Immature natural killer cell (primary cell): ENCODE data around the gene CHST8. TPM values are rescaled to one million over a fixed set of nuclear protein-coding genes. Genes with fewer than 3 reads are reported as not detected.

Experiments used
- DNase-seq, 3 donors: peaks; one replicate each; pipeline ENCODE4 v3.0.0; 2022; ENCODE audit warnings: mixed read lengths in 1 of 3
- H3K27ac Mint-ChIP-seq, 6 donors: one replicate each; pipeline ENCODE4 v1.8.0; 2020; ENCODE audit warnings: mixed read lengths in 6 of 6, mild to moderate bottlenecking in 5 of 6, inconsistent platforms in 4 of 6, moderate library complexity in 3 of 6
- H3K27me3 Mint-ChIP-seq, 3 donors: one replicate each; pipeline ENCODE4 v1.8.0; 2020 to 2021; ENCODE audit warnings: low read depth in 3 of 3, mild to moderate bottlenecking in 3 of 3, mixed read lengths in 3 of 3, moderate library complexity in 3 of 3, inconsistent platforms in 1 of 3
- H3K36me3 Mint-ChIP-seq, 3 donors: one replicate each; pipeline ENCODE4 v1.8.0; 2020; ENCODE audit warnings: mixed read lengths in 3 of 3, inconsistent platforms in 2 of 3, mild to moderate bottlenecking in 2 of 3
- H3K4me1 Mint-ChIP-seq, 2 donors: one replicate each; pipeline ENCODE4 v1.8.0; 2020; ENCODE audit warnings: inconsistent platforms in 2 of 2, mild to moderate bottlenecking in 2 of 2, mixed read lengths in 2 of 2, moderate library complexity in 1 of 2
- H3K4me3 Mint-ChIP-seq, 5 donors: one replicate each; pipeline ENCODE4 v1.8.0; 2020; ENCODE audit warnings: mild to moderate bottlenecking in 5 of 5, mixed read lengths in 5 of 5, inconsistent platforms in 3 of 5, moderate library complexity in 3 of 5
- H3K9me3 Mint-ChIP-seq, 6 donors: one replicate each; pipeline ENCODE4 v1.8.0; 2020; ENCODE audit warnings: mild to moderate bottlenecking in 6 of 6, mixed read lengths in 6 of 6, inconsistent platforms in 4 of 6, moderate library complexity in 3 of 6
- polyA plus RNA-seq, 3 donors: library from polyadenylated mRNA; unstranded; fragments of 300-500 nt; fragmentation: Illumina TruSeq; gene quantifications; one replicate each; pipeline ENCODE4 v1.2.3, GENCODE V29; 2021

The CHST8 gene
- polyA plus RNA-seq, 3 donors from 2014 or later: not detected

GRCh38 chr19:33677745-33678426 is 56.1 kb downstream of the CHST8 start:
- Mint-ChIP-seq H3K9me3 (no peaks in the 10 kb centered on the region), H3K27me3 (peaks cover 0 to 8% (median 2%) of the 10 kb centered on the region in 3 donors), H3K27ac (no peak overlapping the region), H3K4me1 (no peaks in the 10 kb centered on the region), H3K4me3 (no peak overlapping the region), H3K36me3 (no peaks in the 10 kb centered on the region)
- DNase-seq: no peak

GRCh38 chr19:33678796-33679585 is 57.2 kb downstream of the CHST8 start:
- Mint-ChIP-seq H3K27ac (no peak overlapping the region), H3K27me3 (peaks cover 1 to 14% (median 2%) of the 10 kb centered on the region in 3 donors), H3K9me3 (no peaks in the 10 kb centered on the region), H3K4me3 (no peak overlapping the region), H3K36me3 (no peaks in the 10 kb centered on the region), H3K4me1 (no peaks in the 10 kb centered on the region)
- DNase-seq: no peak

DNA sequence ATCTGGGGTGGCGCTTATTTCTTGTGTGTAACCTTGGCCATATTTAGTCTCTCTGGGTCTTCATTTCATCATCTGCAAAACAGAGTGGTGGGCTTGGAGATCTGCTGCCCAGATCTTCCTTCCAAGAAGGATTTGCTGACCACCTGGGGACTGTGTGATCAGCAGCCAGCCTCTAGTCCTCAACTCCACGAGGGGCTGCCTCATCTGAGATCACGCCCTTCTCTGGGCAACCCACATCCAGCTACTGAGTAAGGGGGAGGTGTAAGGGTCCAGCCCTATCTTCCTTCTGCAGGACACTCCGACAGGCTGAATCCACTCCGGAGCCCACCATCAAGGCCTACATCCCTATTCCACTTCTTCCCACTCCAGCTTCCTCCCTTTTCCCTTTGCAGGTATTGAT is 57.9 kb downstream of the CHST8 start:
- no peaks in the 10 kb centered on the region for H3K9me3 Mint-ChIP-seq

DNA sequence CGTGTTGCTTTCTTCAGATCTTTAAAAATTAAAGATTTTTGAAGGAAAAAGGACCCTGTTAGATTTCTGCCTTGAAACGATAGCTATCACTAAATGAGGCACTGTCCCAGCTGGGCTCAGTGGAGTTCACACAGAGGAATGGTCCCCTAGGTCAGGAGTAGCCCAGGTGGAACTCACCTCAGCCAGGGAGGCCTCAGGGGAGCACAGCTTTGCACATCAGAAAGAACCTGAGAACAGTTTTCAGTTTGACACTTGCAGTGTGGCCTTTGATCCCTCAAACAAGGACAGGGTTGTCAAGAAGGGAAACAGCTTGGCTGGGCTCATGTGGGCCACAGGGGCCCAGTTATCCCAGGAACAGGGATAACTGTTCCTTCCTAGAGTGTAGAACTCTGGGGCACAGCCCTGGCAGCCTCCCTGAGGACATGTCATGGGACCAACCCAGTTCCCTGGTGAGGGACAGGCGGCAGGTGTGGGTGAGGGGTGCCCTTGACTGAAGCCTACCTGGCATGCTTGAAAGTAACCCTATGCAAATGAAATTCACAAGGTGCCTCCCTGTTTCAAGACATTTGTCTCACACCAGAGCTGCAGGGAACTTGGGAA is 59.4 kb downstream of the CHST8 start:
- Mint-ChIP-seq H3K4me3 (no peak overlapping the region), H3K4me1 (no peaks in the 10 kb centered on the region), H3K27me3 (peaks cover 1 to 13% (median 2%) of the 10 kb centered on the region in 3 donors), H3K27ac (no peak overlapping the region), H3K9me3 (no peaks in the 10 kb centered on the region), H3K36me3 (no peaks in the 10 kb centered on the region)
- no peak for DNase-seq

More for the DNA sequence above, 57.9 kb downstream of the CHST8 start:
- H3K36me3 Mint-ChIP-seq: no peaks in the 10 kb centered on the region
- peaks cover 1 to 14% (median 2%) of the 10 kb centered on the region in 3 donors for H3K27me3 Mint-ChIP-seq
- no peak for DNase-seq
- H3K27ac Mint-ChIP-seq: no peak overlapping the region
- no peaks in the 10 kb centered on the region for H3K4me1 Mint-ChIP-seq
- no peak overlapping the region for H3K4me3 Mint-ChIP-seq

GRCh38 chr19:33683881-33684537 is 62.3 kb downstream of the CHST8 start:
- no peaks in the 10 kb centered on the region for H3K9me3 Mint-ChIP-seq
- no peak for DNase-seq
- no peak overlapping the region for H3K27ac Mint-ChIP-seq
- H3K36me3 Mint-ChIP-seq: no peaks in the 10 kb centered on the region
- no peak overlapping the region for H3K4me3 Mint-ChIP-seq
- H3K27me3 Mint-ChIP-seq: peaks cover 1 to 13% (median 2%) of the 10 kb centered on the region in 3 donors
- no peaks in the 10 kb centered on the region for H3K4me1 Mint-ChIP-seq

- H3K9me3 Mint-ChIP-seq: no peaks in the 10 kb centered on the region
- no peak overlapping the region for H3K27ac Mint-ChIP-seq
- H3K36me3 Mint-ChIP-seq: no peaks in the 10 kb centered on the region
- peaks cover 1 to 13% (median 2%) of the 10 kb centered on the region in 3 donors for H3K27me3 Mint-ChIP-seq
- no peaks in the 10 kb centered on the region for H3K4me1 Mint-ChIP-seq
- no peak for DNase-seq
- no peak overlapping the region for H3K4me3 Mint-ChIP-seq
Measured at GRCh38 chr19:33684538-33685232, 62.9 kb downstream of the CHST8 start.

DNA sequence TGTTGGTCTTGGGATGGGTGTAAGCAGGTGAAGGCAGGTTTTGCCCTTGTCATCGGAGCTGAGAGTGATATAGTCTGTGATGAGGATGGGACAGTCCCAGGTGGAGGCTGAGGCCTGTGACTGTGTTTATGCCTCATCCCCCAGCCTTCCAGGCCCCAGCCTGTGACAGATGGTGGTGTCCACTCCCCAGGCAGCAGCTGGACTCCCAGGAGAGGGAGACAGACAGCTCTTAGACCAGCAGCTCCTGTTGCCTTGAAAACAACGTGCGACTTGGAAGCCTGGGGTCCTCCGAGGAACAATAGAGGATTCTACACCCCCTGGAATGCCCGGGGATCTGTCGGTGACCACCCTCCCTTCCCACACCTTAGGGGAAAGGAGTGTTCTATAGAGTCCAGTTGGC is 63.8 kb downstream of the CHST8 start:
- H3K27ac Mint-ChIP-seq: no peak overlapping the region
- no peak for DNase-seq
- peaks cover 1 to 13% (median 2%) of the 10 kb centered on the region in 3 donors for H3K27me3 Mint-ChIP-seq
- no peaks in the 10 kb centered on the region for H3K9me3 Mint-ChIP-seq
- H3K4me3 Mint-ChIP-seq: no peak overlapping the region
- no peaks in the 10 kb centered on the region for H3K36me3 Mint-ChIP-seq
- no peaks in the 10 kb centered on the region for H3K4me1 Mint-ChIP-seq

GRCh38 chr19:33686262-33686661 is 64.5 kb downstream of the CHST8 start:
- Mint-ChIP-seq H3K9me3 (no peaks in the 10 kb centered on the region), H3K4me1 (no peaks in the 10 kb centered on the region), H3K27me3 (peaks cover 1 to 13% (median 2%) of the 10 kb centered on the region in 3 donors), H3K27ac (no peak overlapping the region), H3K4me3 (no peak overlapping the region), H3K36me3 (no peaks in the 10 kb centered on the region)
- DNase-seq: no peak

GRCh38 chr19:33686687-33687480 is 65.1 kb downstream of the CHST8 start:
- Mint-ChIP-seq H3K9me3 (no peaks in the 10 kb centered on the region), H3K4me3 (no peak overlapping the region), H3K27me3 (peaks cover 0 to 13% (median 1%) of the 10 kb centered on the region in 3 donors), H3K4me1 (no peaks in the 10 kb centered on the region), H3K36me3 (no peaks in the 10 kb centered on the region), H3K27ac (no peak overlapping the region)
- DNase-seq: no peak

- peaks cover 0 to 8% (median 1%) of the 10 kb centered on the region in 3 donors for H3K27me3 Mint-ChIP-seq
Measured at GRCh38 chr19:33687481-33688170, 65.9 kb downstream of the CHST8 start.

DNA sequence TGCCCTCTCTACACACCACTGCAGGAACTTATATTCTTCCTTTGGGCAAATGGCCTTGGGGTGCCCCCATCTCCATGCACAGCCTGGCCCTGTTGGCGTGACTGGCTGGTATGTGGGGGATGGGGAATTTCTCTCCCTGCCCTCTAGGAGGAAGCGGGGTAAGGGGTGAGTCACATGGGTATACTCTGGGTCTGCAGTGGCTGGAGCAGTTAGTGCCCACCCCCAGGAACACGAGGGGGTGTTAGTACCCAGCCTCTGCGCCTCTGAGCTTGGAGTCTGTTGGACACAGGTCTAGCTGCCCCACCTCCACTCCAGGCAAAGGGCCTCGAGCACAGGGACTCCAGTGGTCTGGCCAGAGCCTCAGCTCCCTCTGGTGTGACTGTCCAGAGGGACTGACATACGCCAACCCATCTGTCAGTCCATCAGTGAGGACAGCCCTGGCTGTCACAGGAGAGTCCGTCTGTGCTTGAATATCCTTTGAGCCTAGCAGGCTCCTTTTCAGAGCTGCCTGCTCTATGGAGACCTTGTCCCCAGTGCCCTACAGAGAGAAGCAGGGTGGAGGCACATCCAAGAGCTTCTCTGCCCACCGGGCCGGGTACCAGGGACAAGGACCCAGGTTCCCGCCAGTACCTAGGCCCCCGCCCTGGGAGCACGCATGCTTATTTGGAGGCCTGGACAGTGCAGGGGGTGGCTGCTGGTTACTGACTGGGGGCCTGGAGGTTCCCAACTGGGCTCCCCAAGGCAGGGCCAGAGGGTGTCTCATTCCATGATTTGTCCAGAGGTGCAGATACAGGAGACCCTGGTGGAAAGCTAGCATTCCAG is 66.6 kb downstream of the CHST8 start:
- H3K4me1 Mint-ChIP-seq: no peaks in the 10 kb centered on the region
- H3K9me3 Mint-ChIP-seq: no peaks in the 10 kb centered on the region
- DNase-seq: no peak
- H3K27me3 Mint-ChIP-seq: peaks cover 0 to 3% (median 1%) of the 10 kb centered on the region in 3 donors
- H3K4me3 Mint-ChIP-seq: no peak overlapping the region
- H3K36me3 Mint-ChIP-seq: no peaks in the 10 kb centered on the region
- H3K27ac Mint-ChIP-seq: no peak overlapping the region

More at GRCh38 chr19:33687481-33688170, 65.9 kb downstream of the CHST8 start:
- no peaks in the 10 kb centered on the region for H3K36me3 Mint-ChIP-seq
- no peak for DNase-seq
- no peaks in the 10 kb centered on the region for H3K4me1 Mint-ChIP-seq
- H3K4me3 Mint-ChIP-seq: no peak overlapping the region
- no peak overlapping the region for H3K27ac Mint-ChIP-seq
- no peaks in the 10 kb centered on the region for H3K9me3 Mint-ChIP-seq
